ENCODE measurements around the gene TCEA2.

TCEA2 gene

GRCh38 chr20:64113444-64113775 lies 50.4 kb downstream of the TCEA2 start:
- TF ChIP-seq CTCF (IDR thresholded peaks at IDR 0.05; ENCODE audit: insufficient read depth, low read length, poor library complexity, severe bottlenecking) = no peak
- no peak overlapping the region for H3K4me3 ChIP-seq (replicated peaks; ENCODE audit: low read depth, low read length)
- no peak for DNase-seq (ENCODE audit: extremely low read depth, insufficient read length)
- no peaks in the 10 kb centered on the region; the same call in 1 of the 2 replicates for H3K27me3 ChIP-seq (replicated peaks; ENCODE audit: control insufficient read depth, insufficient read depth, low read length)
- no peaks in the 10 kb centered on the region for H3K36me3 ChIP-seq (ENCODE audit: control insufficient read depth, insufficient read depth, low read length)

- Histone ChIP-seq H3K4me3 (replicated peaks; ENCODE audit: low read depth, low read length) (no peak overlapping the region), H3K36me3 (ENCODE audit: control insufficient read depth, insufficient read depth, low read length) (no peaks in the 10 kb centered on the region), H3K27me3 (replicated peaks; ENCODE audit: control insufficient read depth, insufficient read depth, low read length) (no peaks in the 10 kb centered on the region; the same call in 1 of the 2 replicates)
- DNase-seq (ENCODE audit: extremely low read depth, insufficient read length) = no peak
- TF ChIP-seq CTCF (IDR thresholded peaks at IDR 0.05; ENCODE audit: insufficient read depth, low read length, poor library complexity, severe bottlenecking) = no peak
Measured at GRCh38 chr20:64113796-64114355, 50.9 kb downstream of the TCEA2 start.

- no peak for DNase-seq (ENCODE audit: extremely low read depth, insufficient read length)
- no peak overlapping the region for H3K4me3 ChIP-seq (replicated peaks; ENCODE audit: low read depth, low read length)
- no peaks in the 10 kb centered on the region for H3K36me3 ChIP-seq (ENCODE audit: control insufficient read depth, insufficient read depth, low read length)
- no peaks in the 10 kb centered on the region; the same call in 1 of the 2 replicates for H3K27me3 ChIP-seq (replicated peaks; ENCODE audit: control insufficient read depth, insufficient read depth, low read length)
- no peak for TF ChIP-seq CTCF (IDR thresholded peaks at IDR 0.05; ENCODE audit: insufficient read depth, low read length, poor library complexity, severe bottlenecking)
Measured at GRCh38 chr20:64114356-64114971, 51.5 kb downstream of the TCEA2 start.

- DNase-seq (ENCODE audit: extremely low read depth, insufficient read length) = no peak
- no peak for TF ChIP-seq CTCF (IDR thresholded peaks at IDR 0.05; ENCODE audit: insufficient read depth, low read length, poor library complexity, severe bottlenecking)
- H3K4me3 ChIP-seq (replicated peaks; ENCODE audit: low read depth, low read length) = no peak overlapping the region
- H3K27me3 ChIP-seq (replicated peaks; ENCODE audit: control insufficient read depth, insufficient read depth, low read length) = no peaks in the 10 kb centered on the region; the same call in 1 of the 2 replicates
- no peaks in the 10 kb centered on the region for H3K36me3 ChIP-seq (ENCODE audit: control insufficient read depth, insufficient read depth, low read length)
Measured at GRCh38 chr20:64115171-64115911, 52.3 kb downstream of the TCEA2 start.

- DNase-seq (ENCODE audit: extremely low read depth, insufficient read length) = no peak
- H3K27me3 ChIP-seq (replicated peaks; ENCODE audit: control insufficient read depth, insufficient read depth, low read length) = no peaks in the 10 kb centered on the region; the same call in 1 of the 2 replicates
- no peaks in the 10 kb centered on the region for H3K36me3 ChIP-seq (ENCODE audit: control insufficient read depth, insufficient read depth, low read length)
- no peak for TF ChIP-seq CTCF (IDR thresholded peaks at IDR 0.05; ENCODE audit: insufficient read depth, low read length, poor library complexity, severe bottlenecking)
- H3K4me3 ChIP-seq (replicated peaks; ENCODE audit: low read depth, low read length) = no peak overlapping the region
Measured at GRCh38 chr20:64116016-64116415, 53.0 kb downstream of the TCEA2 start.

All from GM06990 (cell line).